ENCODE measurements around the gene MADD.

DNA sequence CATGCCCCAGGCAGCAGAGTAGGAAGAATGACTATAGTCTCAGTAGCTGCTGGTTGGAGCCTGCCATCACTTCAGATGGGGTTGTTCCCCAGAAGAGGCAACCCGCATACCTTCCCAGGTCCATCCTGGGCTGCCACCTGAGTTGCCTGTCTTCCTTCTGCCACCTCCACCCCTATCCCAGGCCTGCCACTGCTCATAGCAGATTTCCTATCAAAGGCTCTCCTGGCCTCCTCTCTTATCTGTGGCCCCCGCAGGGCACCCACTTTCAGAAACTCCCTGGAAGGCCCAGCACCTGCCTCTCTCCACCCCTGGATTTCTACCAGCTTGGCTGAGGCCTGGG lies 12.8 kb upstream of the MADD start:
- TF ChIP-seq POLR2A (IDR thresholded peaks at IDR 0.05) = no peak
- TF ChIP-seq, protein P1, sequence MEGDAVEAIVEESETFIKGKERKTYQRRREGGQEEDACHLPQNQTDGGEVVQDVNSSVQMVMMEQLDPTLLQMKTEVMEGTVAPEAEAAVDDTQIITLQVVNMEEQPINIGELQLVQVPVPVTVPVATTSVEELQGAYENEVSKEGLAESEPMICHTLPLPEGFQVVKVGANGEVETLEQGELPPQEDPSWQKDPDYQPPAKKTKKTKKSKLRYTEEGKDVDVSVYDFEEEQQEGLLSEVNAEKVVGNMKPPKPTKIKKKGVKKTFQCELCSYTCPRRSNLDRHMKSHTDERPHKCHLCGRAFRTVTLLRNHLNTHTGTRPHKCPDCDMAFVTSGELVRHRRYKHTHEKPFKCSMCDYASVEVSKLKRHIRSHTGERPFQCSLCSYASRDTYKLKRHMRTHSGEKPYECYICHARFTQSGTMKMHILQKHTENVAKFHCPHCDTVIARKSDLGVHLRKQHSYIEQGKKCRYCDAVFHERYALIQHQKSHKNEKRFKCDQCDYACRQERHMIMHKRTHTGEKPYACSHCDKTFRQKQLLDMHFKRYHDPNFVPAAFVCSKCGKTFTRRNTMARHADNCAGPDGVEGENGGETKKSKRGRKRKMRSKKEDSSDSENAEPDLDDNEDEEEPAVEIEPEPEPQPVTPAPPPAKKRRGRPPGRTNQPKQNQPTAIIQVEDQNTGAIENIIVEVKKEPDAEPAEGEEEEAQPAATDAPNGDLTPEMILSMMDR (IDR thresholded peaks at IDR 0.05) = no peak
